Esophagus muscularis mucosa (tissue), 3 donors: ENCODE data around the gene LUC7L3.

ENCODE experiments used
- POLR2A ChIP-seq: fragments of 450-650 bp; IDR thresholded peaks from one replicate; pipeline ENCODE4 v1.6.1; 2017; ENCODE audit warnings: antibody characterized with exemption, moderate library complexity, mild to moderate bottlenecking, low read depth
- POLR2AphosphoS5 ChIP-seq, 2 donors: sonication (generic); formaldehyde crosslinking; IDR thresholded peaks; one replicate each; pipeline ENCODE4 v1.6.1; 2017; ENCODE audit warnings: antibody characterized with exemption in 2 of 2
- TF ChIP-seq, protein P1 (sequence below), 3 experiments: fragments of 200-600 bp in 2 of 3; fragments of 450-650 bp in 1 of 3; sonication (generic) in 2 of 3; IDR thresholded peaks; one replicate each; pipeline ENCODE4 v1.5.1; 2017 to 2019; ENCODE audit warnings: antibody characterized with exemption in 3 of 3, mild to moderate bottlenecking in 2 of 3, moderate library complexity in 1 of 3

- TF ChIP-seq, protein P1, sequence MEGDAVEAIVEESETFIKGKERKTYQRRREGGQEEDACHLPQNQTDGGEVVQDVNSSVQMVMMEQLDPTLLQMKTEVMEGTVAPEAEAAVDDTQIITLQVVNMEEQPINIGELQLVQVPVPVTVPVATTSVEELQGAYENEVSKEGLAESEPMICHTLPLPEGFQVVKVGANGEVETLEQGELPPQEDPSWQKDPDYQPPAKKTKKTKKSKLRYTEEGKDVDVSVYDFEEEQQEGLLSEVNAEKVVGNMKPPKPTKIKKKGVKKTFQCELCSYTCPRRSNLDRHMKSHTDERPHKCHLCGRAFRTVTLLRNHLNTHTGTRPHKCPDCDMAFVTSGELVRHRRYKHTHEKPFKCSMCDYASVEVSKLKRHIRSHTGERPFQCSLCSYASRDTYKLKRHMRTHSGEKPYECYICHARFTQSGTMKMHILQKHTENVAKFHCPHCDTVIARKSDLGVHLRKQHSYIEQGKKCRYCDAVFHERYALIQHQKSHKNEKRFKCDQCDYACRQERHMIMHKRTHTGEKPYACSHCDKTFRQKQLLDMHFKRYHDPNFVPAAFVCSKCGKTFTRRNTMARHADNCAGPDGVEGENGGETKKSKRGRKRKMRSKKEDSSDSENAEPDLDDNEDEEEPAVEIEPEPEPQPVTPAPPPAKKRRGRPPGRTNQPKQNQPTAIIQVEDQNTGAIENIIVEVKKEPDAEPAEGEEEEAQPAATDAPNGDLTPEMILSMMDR (IDR thresholded peaks at IDR 0.05), result no peak
- TF ChIP-seq POLR2A (no peak), POLR2AphosphoS5 (IDR thresholded peaks at IDR 0.05) (no peak)
Measured at GRCh38 chr17:50697062-50697461, 22.3 kb upstream of the LUC7L3 start.
